DND-41 (cell line): ENCODE data around the gene PKD1.

Source experiments
- ATAC-seq: fragments of 200-7000 bp; cut with Tn5 transposase; 3 replicates; pipeline ENCODE4 v1.9.1; 2021; ENCODE audit warnings: low read depth; ENCODE audit not compliant: insufficient read depth
- DNase-seq: peaks from one replicate; pipeline ENCODE4 v3.0.0-alpha.2; 2020
- H2AFZ ChIP-seq: 2 replicates; pipeline ENCODE4 v1.6.0; 2012; ENCODE audit warnings: low read depth, low read length
- H3K27ac ChIP-seq: 2 replicates; pipeline ENCODE4 v1.5.1; 2012; ENCODE audit warnings: low read length, inconsistent platforms
- H3K27me3 ChIP-seq: fragments of 200-600 bp; sonication (generic); 2 replicates; pipeline ENCODE4 v1.6.0; 2012; ENCODE audit warnings: low read length, mild to moderate bottlenecking, inconsistent platforms; ENCODE audit not compliant: insufficient read depth, poor library complexity
- H3K36me3 ChIP-seq: 2 replicates; pipeline ENCODE4 v1.5.1; 2012; ENCODE audit warnings: low read length, inconsistent platforms; ENCODE audit not compliant: insufficient read depth
- H3K4me1 ChIP-seq: 2 replicates; pipeline ENCODE4 v1.5.1; 2012; ENCODE audit warnings: mild to moderate bottlenecking, low read length; ENCODE audit not compliant: insufficient read depth
- H3K4me2 ChIP-seq: 2 replicates; pipeline ENCODE4 v1.6.0; 2012; ENCODE audit warnings: mild to moderate bottlenecking, moderate library complexity, low read length, inconsistent platforms; ENCODE audit not compliant: insufficient read depth
- H3K4me3 ChIP-seq, 2 experiments: fragments of 200-600 bp in 1 of 2; shearing (Covaris generic) in 1 of 2; 2 replicates each; pipeline ENCODE4 v1.5.1; 2012 to 2016; ENCODE audit warnings: inconsistent platforms in 2 of 2, low read length in 2 of 2, mild to moderate bottlenecking in 2 of 2, low read depth in 1 of 2, moderate library complexity in 1 of 2
- H3K79me2 ChIP-seq: 2 replicates; pipeline ENCODE4 v1.6.0; 2012; ENCODE audit warnings: low read length, inconsistent platforms; ENCODE audit not compliant: insufficient read depth
- H3K9ac ChIP-seq: 2 replicates; pipeline ENCODE4 v1.6.0; 2012; ENCODE audit warnings: low read depth, mild to moderate bottlenecking, inconsistent platforms, low read length, moderate library complexity
- H3K9me3 ChIP-seq: 2 replicates; pipeline ENCODE4 v1.5.1; 2012; ENCODE audit warnings: low read length, moderate library complexity, mild to moderate bottlenecking, inconsistent platforms; ENCODE audit not compliant: insufficient read depth, severe bottlenecking
- H4K20me1 ChIP-seq: 2 replicates; pipeline ENCODE4 v1.6.0; 2012; ENCODE audit warnings: low read length; ENCODE audit not compliant: insufficient read depth
- EZH2 ChIP-seq: IDR thresholded peaks from 3 replicates; pipeline ENCODE4 v1.6.1; 2012; ENCODE audit warnings: borderline replicate concordance, low read depth, mild to moderate bottlenecking, moderate library complexity, low read length, inconsistent platforms; ENCODE audit not compliant: severe bottlenecking
- TF ChIP-seq, protein P1 (sequence below): IDR thresholded peaks from 2 replicates; pipeline ENCODE4 v1.5.1; 2012; ENCODE audit warnings: borderline replicate concordance, low read length, moderate library complexity, mild to moderate bottlenecking; ENCODE audit not compliant: poor library complexity, severe bottlenecking; ENCODE audit errors: extremely low read depth

Gene PKD1

DNA sequence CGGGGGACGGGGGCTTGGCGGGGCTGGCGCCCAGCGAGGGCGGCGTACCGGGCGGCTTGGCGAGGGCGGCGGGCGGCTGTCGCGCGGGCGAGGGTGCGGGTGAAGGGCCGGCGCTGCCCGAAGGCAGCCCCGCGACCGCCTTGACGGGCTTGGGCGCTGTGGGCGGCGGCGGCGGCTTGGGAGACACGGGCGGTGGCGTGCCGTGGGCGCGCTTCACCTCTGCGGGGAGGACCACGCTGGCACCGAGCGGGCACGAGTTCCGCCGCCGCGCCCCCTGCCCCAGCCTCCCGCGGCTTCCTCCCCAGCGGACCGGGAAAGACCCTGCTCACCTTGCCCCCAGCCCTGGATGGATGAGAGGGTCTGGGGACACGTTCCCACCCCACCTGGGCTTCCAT is 43.4 kb upstream of the PKD1 start:
- H3K4me2 ChIP-seq, result no peak overlapping the region
- no peaks in the 10 kb centered on the region for H3K4me1 ChIP-seq
- no peak overlapping the region for H3K27ac ChIP-seq
- H3K36me3 ChIP-seq, result peaks cover 36% of the 10 kb centered on the region
- DNase-seq, result no peak
- no peaks in the 10 kb centered on the region for H3K79me2 ChIP-seq
- H2AFZ ChIP-seq, result no peak overlapping the region
- no peak overlapping the region for H3K4me3 ChIP-seq
- H4K20me1 ChIP-seq, result peaks cover 4% of the 10 kb centered on the region; the same call in 1 of the 2 replicates
- H3K9ac ChIP-seq, result no peak overlapping the region
- ATAC-seq, result no peak
- H3K9me3 ChIP-seq, result no peaks in the 10 kb centered on the region
- TF ChIP-seq EZH2, result no peak
- TF ChIP-seq, protein P1, sequence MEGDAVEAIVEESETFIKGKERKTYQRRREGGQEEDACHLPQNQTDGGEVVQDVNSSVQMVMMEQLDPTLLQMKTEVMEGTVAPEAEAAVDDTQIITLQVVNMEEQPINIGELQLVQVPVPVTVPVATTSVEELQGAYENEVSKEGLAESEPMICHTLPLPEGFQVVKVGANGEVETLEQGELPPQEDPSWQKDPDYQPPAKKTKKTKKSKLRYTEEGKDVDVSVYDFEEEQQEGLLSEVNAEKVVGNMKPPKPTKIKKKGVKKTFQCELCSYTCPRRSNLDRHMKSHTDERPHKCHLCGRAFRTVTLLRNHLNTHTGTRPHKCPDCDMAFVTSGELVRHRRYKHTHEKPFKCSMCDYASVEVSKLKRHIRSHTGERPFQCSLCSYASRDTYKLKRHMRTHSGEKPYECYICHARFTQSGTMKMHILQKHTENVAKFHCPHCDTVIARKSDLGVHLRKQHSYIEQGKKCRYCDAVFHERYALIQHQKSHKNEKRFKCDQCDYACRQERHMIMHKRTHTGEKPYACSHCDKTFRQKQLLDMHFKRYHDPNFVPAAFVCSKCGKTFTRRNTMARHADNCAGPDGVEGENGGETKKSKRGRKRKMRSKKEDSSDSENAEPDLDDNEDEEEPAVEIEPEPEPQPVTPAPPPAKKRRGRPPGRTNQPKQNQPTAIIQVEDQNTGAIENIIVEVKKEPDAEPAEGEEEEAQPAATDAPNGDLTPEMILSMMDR, result no peak
- H3K27me3 ChIP-seq, result no peaks in the 10 kb centered on the region

DNA sequence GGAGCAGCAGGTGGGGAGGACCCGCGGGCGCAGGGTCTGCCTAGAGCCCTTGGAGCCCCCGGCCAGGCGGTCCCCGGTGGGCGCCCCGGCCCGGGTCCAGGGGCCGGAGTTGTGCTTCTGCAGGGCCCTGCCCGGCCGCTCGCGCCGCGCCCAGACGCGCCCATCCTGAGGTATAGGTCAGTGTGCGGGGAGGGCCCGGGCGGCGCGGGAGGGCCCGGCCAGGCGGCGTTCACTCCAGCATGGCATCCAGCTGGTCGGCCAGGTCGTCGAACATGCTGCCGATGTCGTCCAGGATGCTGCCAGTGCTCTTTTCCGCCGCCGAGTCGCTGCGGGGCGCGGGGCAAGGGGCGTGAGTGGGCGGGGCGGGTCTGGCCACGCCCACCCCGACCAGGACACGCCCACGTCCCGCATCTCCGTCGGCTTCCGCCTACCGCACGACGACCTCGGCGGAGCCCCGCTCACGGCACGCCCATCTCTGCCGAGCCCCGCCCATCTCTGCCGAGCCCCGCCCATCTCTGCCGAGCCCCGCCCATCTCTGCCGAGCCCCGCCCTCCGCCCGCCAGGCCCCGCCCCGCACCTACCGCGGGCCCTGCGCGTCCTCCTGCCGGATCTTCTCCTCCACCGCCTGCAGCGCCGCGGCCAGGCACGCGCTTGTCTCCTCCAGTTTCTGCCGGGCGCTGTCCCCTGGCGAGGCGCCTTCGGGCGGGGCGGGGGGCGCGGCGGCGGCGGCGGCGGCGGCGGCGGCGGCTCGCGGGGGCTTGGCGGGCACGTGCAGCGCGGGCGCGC is 42.8 kb upstream of the PKD1 start:
- no peak for DNase-seq
- H3K4me1 ChIP-seq, result no peaks in the 10 kb centered on the region
- no peak overlapping the region for H2AFZ ChIP-seq
- H3K4me2 ChIP-seq, result no peak overlapping the region
- H3K4me3 ChIP-seq, result no peak overlapping the region
- H3K27ac ChIP-seq, result no peak overlapping the region
- no peaks in the 10 kb centered on the region for H3K9me3 ChIP-seq
- H3K9ac ChIP-seq, result no peak overlapping the region
- peaks cover 41% of the 10 kb centered on the region for H3K36me3 ChIP-seq
- TF ChIP-seq EZH2, result no peak
- TF ChIP-seq, protein P1, result no peak
- no peaks in the 10 kb centered on the region for H3K27me3 ChIP-seq
- H4K20me1 ChIP-seq, result peaks cover 4% of the 10 kb centered on the region; the same call in 1 of the 2 replicates
- peak; percentile 16; the same call in 2 of the 3 replicates for ATAC-seq
- H3K79me2 ChIP-seq, result no peaks in the 10 kb centered on the region

DNA sequence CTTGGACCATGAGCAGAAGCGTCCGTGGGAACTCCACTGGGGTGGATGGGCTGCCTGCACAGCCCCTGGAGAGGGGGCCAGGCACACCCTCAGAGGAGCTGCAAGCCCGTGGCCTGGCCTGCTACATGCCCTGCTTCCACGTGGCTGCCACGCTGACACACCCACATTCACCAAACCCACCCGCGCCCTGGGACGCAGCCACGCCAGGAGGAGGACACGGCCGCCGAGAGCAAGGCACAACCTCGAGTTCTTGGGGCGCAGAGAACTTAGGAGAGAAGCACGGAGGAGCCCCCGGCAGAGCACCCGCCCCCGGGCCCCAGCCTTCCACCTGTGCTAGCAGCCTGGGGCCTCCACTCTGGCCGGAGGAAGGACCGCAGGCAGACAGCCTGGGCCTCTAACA is 41.9 kb upstream of the PKD1 start:
- Histone ChIP-seq H3K27me3 (no peaks in the 10 kb centered on the region), H3K9ac (no peak overlapping the region), H3K9me3 (no peaks in the 10 kb centered on the region), H3K36me3 (peaks cover 50% of the 10 kb centered on the region), H3K79me2 (no peaks in the 10 kb centered on the region), H4K20me1 (peaks cover 4% of the 10 kb centered on the region; the same call in 1 of the 2 replicates), H3K4me3 (no peak overlapping the region), H3K4me2 (no peak overlapping the region), H3K4me1 (no peaks in the 10 kb centered on the region), H2AFZ (no peak overlapping the region), H3K27ac (no peak overlapping the region)
- no peak for TF ChIP-seq EZH2
- TF ChIP-seq, protein P1, result no peak
- no peak for ATAC-seq
- no peak for DNase-seq
